Ramos (cell line): ENCODE data around the gene EIF3F.

ENCODE experiments used
- in situ Hi-C: fragments of 300-500 bp; cut with MboI; formaldehyde crosslinking; loops from one replicate; pipeline ENCODE4 v1.14.3; 2022; ENCODE audit warnings: low sequenced_read_pairs; ENCODE audit not compliant: unreplicated experiment

EIF3F gene

DNA sequence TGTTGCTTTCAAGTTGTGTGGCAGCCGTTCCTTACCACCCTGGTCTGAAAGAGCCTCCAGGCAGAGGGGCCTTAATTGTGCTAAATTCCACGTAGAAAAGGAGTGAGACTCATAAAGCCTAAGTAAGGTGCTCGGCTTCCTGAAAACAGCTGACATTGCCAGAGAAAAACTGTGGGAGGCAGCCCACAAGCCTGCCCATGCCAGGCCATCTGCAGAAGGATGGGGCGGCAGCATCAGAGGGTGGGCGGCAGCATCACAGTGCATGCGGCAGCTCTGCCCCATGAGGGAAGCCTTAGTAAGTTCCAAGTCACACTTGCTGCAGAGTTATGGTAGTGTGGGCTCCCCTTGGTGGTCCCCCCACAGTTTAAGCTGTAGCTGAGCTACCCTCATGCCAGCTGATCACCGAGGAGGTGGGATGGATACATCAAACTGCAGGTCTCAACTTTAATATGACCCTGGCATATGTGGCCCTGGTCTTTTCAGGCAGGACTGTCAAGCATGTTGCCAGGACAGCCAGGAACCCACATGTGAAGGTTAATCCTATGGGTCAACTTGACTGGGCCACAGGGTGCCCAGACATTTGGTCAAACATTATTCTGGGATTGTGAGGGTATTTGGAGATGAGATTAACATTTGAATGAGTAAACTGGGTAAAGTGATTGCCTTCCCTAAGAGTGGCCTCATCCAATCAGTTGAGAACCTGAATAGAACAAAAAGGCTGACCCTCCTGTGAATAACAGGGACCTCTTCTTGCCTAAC, 3.1 kb upstream of the EIF3F start:
- in situ Hi-C loops: no loop called here

DNA sequence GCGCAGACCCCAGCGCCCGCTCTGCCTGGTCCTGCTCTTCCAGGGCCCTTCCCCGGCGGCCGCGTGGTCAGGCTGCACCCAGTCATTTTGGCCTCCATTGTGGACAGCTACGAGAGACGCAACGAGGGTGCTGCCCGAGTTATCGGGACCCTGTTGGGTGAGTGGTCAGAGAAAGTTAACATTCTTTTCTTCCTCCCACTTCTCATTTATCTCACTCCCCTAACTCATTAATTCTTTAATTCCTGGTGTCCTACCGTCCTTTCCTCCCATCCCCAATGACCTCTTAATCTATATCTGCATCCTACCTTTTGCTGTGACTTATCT, 385 bp downstream of the EIF3F start:
- in situ Hi-C loops: loop anchor here (5.0 kb wide), 1 partner anchor 95 kb away; no protein-coding TSS in a partner anchor

- in situ Hi-C loops: no loop called here
These were observed 7.6 kb downstream of the EIF3F start for GRCh38 chr11:7994581-7995278.

DNA sequence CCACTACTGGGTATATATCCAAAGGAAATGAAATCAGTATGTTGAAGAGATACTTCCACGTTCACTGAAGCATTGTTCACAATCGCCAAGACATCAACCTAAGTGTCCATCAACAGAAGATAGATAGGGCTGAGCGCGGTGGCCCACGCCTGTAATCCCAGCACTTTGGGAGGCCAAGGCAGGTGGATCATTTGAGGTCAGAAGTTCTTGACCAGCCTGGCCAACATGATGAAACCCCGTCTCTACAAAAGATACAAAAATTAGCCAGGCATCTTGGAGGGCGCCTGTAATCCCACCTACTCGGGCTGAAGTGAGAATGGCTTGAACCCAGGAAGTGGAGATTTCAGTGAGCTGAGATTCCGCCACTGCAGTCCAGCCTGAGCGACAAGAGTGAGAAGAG, 12.7 kb downstream of the EIF3F start:
- in situ Hi-C loops: no loop called here

- in situ Hi-C loops: no loop called here
These were observed 13.3 kb downstream of the EIF3F start for GRCh38 chr11:8000390-8000789.

GRCh38 chr11:8002676-8003075, 15.5 kb downstream of the EIF3F start:
- in situ Hi-C loops: no loop called here

GRCh38 chr11:8003187-8003586, 16.1 kb downstream of the EIF3F start:
- in situ Hi-C loops: no loop called here

- in situ Hi-C loops: no loop called here
These were observed 16.9 kb downstream of the EIF3F start for GRCh38 chr11:8004008-8004407.

- in situ Hi-C loops: loop anchor here (5.0 kb wide), 1 partner anchor 92 kb away; no protein-coding TSS in a partner anchor
These were observed 18.4 kb downstream of the EIF3F start for GRCh38 chr11:8005556-8005955.

DNA sequence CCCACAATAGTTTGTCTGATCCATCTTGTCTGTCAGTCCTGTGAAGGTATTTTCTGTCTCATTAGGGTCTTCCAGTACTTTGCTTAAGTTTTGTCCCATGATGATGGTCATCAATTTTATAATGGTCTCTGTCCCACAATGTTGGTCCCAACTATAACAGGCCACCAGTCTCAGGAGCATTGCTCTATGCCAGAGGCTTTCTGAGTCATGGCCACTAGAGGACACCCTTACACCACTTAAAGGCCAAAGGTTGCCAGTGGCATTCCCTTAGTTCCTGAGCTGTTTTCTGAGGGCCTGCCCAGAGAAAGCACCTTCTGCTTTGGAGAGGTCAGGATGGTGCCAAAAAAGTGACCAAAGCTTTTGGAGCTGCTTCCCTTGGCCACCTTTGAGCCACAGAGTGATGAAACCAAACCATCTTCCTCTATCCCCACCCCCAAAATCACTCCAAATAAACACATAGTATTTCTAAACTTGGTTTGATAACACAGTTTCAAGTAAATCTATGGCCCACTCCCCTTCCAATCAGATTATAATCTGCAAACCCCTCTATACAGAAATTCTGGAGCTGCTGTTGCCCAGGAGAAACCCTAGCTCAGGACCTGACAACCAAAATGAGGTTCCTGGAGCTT, 19.3 kb downstream of the EIF3F start:
- in situ Hi-C loops: loop anchor here (5.0 kb wide), 1 partner anchor 91 kb away; no protein-coding TSS in a partner anchor

- in situ Hi-C loops: loop anchor here (5.0 kb wide), 1 partner anchor 89 kb away; no protein-coding TSS in a partner anchor
These were observed 21.1 kb downstream of the EIF3F start for GRCh38 chr11:8008212-8008611.

- in situ Hi-C loops: loop anchor here (5.0 kb wide), 1 partner anchor 87 kb away; no protein-coding TSS in a partner anchor
These were observed 22.7 kb downstream of the EIF3F start for GRCh38 chr11:8009856-8010255.

GRCh38 chr11:8011371-8011770, 24.2 kb downstream of the EIF3F start:
- in situ Hi-C loops: no loop called here

DNA sequence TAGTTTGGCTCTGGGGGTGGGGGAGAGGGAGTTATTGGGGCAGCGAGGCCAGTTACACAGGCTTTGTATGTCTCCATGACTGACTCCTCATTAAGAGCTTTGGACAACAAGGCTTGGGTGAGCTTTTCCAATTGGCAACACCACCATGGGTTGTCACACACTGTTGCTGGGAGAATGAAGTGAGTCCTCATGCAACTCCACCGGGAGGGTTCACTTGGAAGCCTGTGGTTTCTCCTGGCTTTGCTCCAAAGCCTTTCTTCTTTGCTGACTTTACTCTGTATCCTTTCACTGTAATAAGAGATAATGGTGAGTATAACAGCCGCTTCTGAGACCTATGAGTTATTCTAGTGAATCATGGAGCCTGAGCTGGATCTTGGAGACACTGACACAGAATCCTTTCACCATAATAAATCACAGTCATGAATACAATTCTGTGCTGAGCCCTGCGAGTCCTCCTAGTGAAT, 24.9 kb downstream of the EIF3F start:
- in situ Hi-C loops: no loop called here

DNA sequence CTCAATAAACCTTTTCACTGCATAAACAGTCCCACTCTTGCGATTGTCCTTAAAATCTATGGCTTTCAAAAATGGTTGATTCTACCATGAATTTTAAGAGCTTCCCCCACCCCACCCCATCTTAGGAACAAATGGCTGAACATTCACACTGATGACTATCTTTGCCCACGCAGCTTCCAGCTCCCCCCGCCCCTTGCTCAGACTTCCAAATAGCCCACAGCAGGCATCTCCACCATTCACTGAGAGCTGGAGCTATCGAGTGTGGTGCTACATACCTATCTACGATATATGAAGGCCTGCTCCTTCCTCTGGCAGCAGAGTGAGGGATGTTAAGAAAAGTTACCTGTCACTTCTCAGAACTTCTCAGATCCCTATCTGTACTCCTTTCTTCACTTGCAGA, 26.7 kb downstream of the EIF3F start:
- in situ Hi-C loops: no loop called here

DNA sequence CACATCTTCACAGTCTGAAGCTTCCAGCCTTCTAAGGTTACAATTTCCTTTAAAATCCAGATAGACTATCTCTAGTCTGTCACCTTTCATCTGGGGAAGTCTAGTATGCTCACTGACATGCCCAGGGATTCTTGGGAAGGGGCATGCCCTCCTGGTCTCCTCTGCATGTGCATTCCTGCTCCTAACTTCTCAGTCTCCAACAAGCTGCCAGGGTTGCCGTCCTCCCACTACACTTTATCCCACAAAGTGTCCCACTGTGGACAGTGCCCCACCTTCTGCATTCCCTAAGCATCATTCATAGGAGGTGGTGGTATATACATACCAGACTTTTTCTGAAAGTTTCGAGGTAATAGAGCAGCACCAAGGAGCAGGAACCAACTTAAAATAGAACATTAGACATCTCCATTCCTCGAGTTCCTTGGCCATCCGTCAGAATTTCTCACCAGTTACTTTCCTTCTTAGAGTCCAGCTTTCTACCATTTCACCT, 28.7 kb downstream of the EIF3F start:
- in situ Hi-C loops: no loop called here

GRCh38 chr11:8016440-8016839, 29.3 kb downstream of the EIF3F start:
- in situ Hi-C loops: no loop called here

GRCh38 chr11:8017071-8017470, 29.9 kb downstream of the EIF3F start:
- in situ Hi-C loops: no loop called here

DNA sequence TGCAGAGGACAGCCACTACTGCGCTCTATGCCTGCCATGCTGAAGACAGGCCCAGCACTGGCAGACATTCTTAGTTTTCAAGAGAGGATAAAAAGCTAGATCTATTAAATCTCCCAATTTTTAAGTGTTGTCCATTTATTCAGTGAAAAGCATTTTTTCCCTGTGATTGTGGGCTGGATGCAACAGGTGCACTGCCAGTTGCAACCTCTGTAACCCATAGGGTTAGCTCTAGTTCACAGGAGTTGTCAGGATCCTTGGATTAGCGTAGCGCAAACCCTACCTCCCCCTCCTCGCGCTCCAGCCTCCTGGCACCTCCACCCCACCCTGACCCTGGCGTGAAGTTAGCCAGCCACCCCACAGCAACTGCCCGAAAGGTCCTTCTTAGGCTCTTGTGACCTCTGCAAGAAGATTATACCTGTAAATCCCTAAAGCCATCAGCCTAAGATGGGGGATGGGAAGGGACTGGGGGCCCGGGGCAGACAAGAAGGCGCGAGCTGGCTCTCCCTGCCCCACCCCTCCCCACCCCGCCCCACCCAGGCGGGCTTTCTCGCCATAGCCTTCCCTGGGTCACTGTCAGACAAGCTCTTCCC, 30.9 kb downstream of the EIF3F start:
- in situ Hi-C loops: no loop called here

DNA sequence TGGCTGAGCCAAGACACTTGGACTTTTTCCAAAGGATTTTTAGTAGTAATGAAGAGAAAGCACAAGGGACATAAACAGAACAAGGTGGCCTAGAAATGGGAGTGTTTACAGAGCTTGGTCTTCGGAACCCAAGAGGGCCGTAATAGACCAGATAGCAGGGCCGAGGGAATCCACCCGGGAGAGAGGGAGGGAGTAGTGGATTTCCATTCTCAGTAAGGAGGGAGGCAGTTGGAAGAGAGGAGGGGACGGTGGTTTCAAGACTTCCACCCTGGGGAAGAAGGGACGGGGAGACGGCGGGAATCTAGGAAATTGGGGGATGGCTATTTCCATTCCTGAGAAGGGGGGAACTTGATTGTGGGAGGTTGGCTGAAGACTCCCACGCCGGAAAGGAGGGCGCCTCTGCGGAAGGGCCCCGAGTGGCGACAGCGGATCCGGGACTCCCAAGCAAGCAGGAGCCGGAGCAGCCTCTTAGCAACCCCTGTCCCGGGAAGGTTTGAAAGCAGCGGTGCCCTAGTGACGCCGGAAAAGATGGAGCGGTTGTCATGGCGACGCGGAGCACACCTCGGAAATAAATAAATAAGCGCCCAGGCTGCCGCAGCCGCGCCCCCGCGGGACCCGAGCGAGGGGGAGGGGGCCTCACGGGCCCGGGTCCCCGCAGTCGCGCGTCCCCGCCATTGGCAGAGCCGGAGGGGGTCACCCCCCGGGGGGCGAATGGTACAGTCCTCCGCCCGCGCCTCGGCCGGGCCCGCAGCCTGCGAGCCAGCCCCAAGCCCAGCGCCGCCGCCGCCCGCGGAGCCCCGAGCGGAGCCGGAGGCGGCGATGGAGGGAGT, 31.6 kb downstream of the EIF3F start:
- in situ Hi-C loops: no loop called here
